ENCODE data around the gene PIGN.

- TF ChIP-seq CTCF (IDR thresholded peaks at IDR 0.05; ENCODE audit: borderline replicate concordance, extremely low read depth, low read length, poor library complexity, severe bottlenecking) (no peak), EZH2 (IDR thresholded peaks at IDR 0.05; ENCODE audit: borderline replicate concordance, low read depth, low read length, severe bottlenecking) (no peak)
Observed at GRCh38 chr18:62102221-62102620, 84.6 kb downstream of the PIGN start.
